Skeletal muscle tissue (tissue), 2 donors: ENCODE data around the gene GALP. TPM values are rescaled to one million over a fixed set of nuclear protein-coding genes. Genes with fewer than 3 reads are reported as not detected.

Source experiments
- small RNA-seq: library from RNA; depleted of rRNA; stranded (forward); fragments of <200 nt; gene quantifications from one replicate; pipeline ENCODE3, GENCODE V24; 2014
- total RNA-seq: library from RNA; depleted of rRNA; stranded (reverse); fragments of >200 nt; gene quantifications from one replicate; pipeline ENCODE4 v1.2.3, GENCODE V29; 2014

GALP gene
- total RNA-seq, 1 donor from 2014 or later, result not detected

Small RNAs within 50 kb of the gene (small RNA-seq; reads per million reads assigned to genes)
- gene AC024580.2, result not detected

Other genes with a start within 250 kb of the GALP start
- not detected for gene NLRP13, start 243.7 kb upstream of the GALP start, total RNA-seq
- not detected for gene NLRP8, start 228.2 kb upstream of the GALP start, total RNA-seq
- gene NLRP5, start 189.2 kb upstream of the GALP start, total RNA-seq, result not detected
- 34.4 TPM for gene ZNF787, start 54.7 kb upstream of the GALP start, total RNA-seq
- gene ZNF444, start 34.7 kb upstream of the GALP start, total RNA-seq, result 7.3 TPM
- under 0.01 TPM for gene ZSCAN5B, start 21.8 kb downstream of the GALP start, total RNA-seq
- gene ZSCAN5C, start 26.3 kb downstream of the GALP start, total RNA-seq, result not detected
- gene EDDM13, start 96.7 kb downstream of the GALP start, total RNA-seq, result not detected
- 3.1 TPM for gene ZSCAN5A, start 138.8 kb downstream of the GALP start, total RNA-seq
- gene ZNF582, start 217.5 kb downstream of the GALP start, total RNA-seq, result 4.2 TPM
- gene ZNF583, start 228.3 kb downstream of the GALP start, total RNA-seq, result 8.4 TPM